ENCODE data around the gene NRXN2.

NRXN2 gene

GRCh38 chr11:64723117-64723906 lies at the start of gene NRXN2:
Gene NRXN2 (minus strand): TSS chr11:64723197. CDS start chr11:64713699, 9,498 bp downstream.
- peak; percentile 88 for DNase-seq (ENCODE audit: low spot score)

- DNase-seq (ENCODE audit: low spot score) = no peak
Measured at GRCh38 chr11:64772303-64773018, 49.5 kb upstream of the NRXN2 start.

DNA sequence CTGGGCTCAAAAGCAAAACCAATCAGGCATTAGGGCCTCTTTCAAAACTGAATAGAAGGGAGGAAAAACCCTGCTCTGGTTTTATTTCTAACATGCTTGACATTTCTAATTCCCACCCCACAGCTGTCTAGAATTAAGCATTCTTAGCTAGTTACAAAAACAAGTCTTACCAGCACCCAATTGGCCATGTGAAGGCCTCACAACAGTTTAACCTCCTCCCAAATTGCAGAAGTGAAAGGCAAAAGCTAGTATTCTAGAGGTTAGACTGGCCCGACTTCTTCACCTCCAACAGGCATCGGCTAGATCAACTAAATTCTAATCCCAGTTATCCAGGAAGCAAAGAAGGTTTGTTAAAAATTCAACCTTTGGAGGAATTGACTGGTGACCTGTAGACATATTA lies 48.9 kb upstream of the NRXN2 start:
- DNase-seq (ENCODE audit: low spot score) = no peak

DNA sequence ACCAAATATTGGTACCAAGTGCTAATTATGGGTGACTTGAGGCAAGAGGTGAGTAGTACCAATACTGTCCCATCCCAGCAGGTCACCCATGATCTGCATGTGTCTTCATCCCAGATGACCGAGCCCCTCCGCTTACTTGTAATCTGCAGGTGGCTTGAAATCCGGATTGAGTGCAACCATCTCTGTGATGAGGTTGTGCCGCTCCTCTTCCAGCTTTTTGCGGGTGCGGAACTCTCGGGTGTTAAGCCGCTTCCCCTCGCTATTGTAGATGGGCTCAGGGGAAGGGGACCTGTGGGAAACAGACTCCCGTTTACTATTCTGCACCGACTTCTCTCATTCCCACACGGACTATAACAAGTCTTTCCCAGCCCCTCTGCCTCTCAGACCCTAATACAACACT lies 47.1 kb upstream of the NRXN2 start:
- DNase-seq (ENCODE audit: low spot score) = no peak

GRCh38 chr11:64769283-64769682 lies 46.3 kb upstream of the NRXN2 start:
- no peak for DNase-seq (ENCODE audit: low spot score)

GRCh38 chr11:64768300-64768694 lies 45.3 kb upstream of the NRXN2 start:
- DNase-seq (ENCODE audit: low spot score) = no peak

DNA sequence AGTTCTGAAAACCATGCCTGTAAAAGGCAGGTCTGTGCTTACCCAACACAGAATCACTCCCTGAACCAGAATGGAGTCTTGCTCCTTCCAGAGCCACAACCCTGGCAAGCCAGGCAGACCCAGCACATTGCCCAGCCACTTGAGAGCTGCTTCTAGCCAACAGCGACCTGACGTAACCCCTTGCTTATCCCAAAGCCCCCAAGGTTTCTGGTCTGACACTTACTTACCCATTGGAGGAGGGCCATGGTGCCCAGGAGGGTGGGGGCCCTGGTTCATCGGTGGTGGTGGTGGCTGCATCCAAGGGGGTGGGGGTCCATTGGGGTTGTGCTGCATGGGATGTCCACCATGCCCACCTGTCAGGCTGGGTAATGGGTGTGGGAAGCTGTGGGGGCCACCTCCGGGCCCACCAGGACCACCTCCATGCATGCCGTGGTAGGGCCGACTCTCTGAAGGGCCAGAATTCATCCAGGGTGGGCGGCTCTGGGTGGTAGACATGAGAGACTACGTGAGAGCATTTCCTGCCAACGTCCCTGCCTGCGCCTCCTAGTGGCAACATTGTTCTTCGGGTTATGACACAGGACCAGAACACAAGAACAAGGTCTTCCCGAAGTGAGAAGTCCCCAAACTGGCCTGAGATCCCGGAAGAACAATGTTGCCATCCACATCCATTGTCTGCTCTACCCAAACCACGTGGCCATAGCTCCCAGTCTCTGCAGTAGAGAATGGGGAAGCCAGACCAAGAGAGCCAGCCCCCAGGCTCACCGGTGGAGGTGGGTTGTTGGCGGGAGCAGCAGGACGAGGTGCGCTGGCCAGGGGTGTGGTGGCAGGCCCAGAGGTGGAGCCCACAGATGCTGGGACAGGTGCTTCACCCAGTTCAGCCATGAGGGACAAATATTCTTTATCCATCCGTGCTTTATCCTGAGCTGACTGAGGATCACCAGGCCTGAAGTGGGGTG lies 44.6 kb upstream of the NRXN2 start:
- peak; percentile 79 for DNase-seq (ENCODE audit: low spot score)

- DNase-seq (ENCODE audit: low spot score) = no peak
Measured at GRCh38 chr11:64766881-64767280, 43.9 kb upstream of the NRXN2 start.

GRCh38 chr11:64765851-64766665 lies 43.1 kb upstream of the NRXN2 start:
- DNase-seq (ENCODE audit: low spot score) = no peak

- DNase-seq (ENCODE audit: low spot score) = no peak
Measured at GRCh38 chr11:64765291-64765850, 42.4 kb upstream of the NRXN2 start.

GRCh38 chr11:64764753-64765152 lies 41.8 kb upstream of the NRXN2 start:
- no peak for DNase-seq (ENCODE audit: low spot score)

DNA sequence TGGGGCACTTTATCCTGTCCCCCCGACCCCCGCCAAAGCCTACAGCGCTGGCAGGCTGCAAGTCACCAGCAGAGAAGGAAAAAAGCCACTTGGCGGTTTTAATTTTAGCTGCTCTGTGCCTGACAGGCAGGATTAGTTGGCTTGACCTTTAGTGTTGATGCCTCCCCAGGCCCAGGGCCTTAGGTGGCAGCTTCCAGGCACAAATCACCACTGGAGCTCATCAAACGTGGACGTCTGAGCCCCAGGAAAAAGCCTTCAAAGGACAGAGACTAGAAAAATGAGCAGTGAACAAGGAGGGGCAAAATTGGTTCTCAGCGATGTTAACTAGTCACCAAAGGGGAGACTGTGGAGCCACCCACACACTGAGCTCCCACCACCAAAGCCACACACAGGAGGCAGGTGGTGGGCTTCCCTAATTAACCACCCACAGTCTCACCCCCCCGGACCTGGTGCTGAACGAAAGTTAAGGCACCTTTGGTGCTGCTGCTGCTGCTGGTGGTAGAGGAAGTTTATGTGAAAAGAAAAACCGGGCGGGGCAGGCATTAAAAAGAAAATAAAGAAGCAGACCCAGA lies 41.1 kb upstream of the NRXN2 start:
- DNase-seq (ENCODE audit: low spot score) = no peak

- no peak for DNase-seq (ENCODE audit: low spot score)
Measured at GRCh38 chr11:64763526-64764039, 40.6 kb upstream of the NRXN2 start.

- no peak for DNase-seq (ENCODE audit: low spot score)
Measured at GRCh38 chr11:64762674-64763525, 39.9 kb upstream of the NRXN2 start.

DNA sequence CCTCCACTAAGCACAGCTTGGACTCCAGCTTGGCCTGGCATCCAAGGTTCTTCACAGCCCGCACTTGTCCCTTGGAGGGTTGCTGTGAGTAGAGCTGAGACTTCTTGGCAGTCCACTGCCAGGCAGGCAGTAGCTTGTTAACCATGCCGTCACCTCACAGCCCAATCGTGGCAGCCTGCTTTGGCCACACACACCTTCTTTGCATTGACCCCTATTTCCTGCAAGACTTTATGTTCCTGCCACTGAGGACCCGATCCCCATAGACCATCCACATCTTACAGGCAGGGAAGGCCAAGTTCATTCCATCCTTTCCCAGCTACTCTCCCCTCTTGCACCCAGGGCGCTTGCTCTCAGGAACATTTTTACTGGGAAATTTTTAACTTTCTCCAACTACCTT lies 39.3 kb upstream of the NRXN2 start:
- no peak for DNase-seq (ENCODE audit: low spot score)

GRCh38 chr11:64760759-64761420 lies 37.9 kb upstream of the NRXN2 start:
- DNase-seq (ENCODE audit: low spot score) = no peak

DNA sequence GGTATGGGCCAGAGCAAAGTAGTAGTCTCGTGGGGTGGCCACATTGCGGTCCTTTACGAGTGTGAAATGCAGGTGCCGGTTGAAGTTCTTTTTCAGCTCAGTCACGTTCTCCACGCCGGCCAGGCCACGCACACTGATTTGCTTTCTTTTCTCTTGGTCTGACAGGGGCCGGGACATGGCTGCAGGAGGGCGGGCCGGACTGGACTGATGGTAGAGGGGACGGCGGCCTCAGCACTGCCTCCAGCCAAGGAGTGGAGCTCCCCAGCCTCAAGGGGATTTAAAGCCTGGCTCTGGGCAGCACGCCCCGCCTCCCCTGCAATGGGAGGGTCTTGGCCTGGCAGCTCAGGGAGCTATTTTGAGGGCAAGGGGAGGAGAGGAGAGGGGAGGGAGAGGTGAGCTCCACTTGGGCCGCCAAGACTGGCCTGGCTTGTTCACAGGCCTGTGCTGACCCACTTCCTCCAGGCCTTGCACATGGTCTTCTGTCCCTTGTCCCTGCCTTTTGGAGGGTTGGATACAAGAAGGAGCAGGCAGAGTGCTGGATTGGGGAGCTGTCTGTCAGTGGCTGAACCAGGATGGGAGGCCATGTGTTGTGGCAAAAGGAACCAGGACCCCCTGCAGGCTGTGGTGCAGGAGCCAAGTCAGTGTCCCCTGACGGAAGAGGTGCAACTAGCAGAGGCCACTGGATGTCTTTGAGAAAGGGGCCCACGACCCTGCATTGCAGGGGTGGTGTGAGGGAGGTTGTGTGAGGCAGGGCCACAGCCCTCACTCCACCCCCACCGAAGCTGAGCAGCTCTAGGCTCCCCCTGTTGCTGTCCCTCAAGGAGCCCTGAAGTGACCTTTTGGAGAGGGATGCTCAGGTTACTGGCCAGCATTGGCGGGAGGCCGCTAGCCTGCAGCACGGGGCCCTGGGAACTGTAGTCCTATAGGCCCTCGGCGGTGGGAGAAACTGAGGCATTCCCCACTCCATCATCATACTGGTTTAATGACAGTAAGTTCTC lies 37.0 kb upstream of the NRXN2 start, which contains the start of gene PYGM:
Gene PYGM (minus strand): TSS at position 253 of the 998 bp plus-strand sequence. CDS start 76 bp downstream, at position 177.
- DNase-seq (ENCODE audit: low spot score) = no peak

All from activated CD4-positive, alpha-beta T cell treated with anti-CD3 and anti-CD28 coated beads, Interleukin-2, Interleukin-4, amounts not matched to agents 100 ng/mL and 50 ng/mL, durations not matched to agents 16 hours and 8 hours (primary cell).